GM19099 (cell line): Measurements from ENCODE around the gene TTC22.

ENCODE experiments used
- POLR2A ChIP-seq: IDR thresholded peaks from 3 replicates; pipeline ENCODE4 v1.6.1; 2011; ENCODE audit warnings: low read depth; ENCODE audit not compliant: insufficient read length; ENCODE audit errors: extremely low read depth

The TTC22 gene

GRCh38 chr1:54800899-54801759 lies at the start of gene TTC22:
TTC22 (minus strand) TSS chr1:54801323; CDS start chr1:54801163, 160 bp downstream.
- peak; percentile 42 for TF ChIP-seq POLR2A

GRCh38 chr1:54850737-54851136 lies 49.6 kb upstream of the TTC22 start:
- no peak for TF ChIP-seq POLR2A

- TF ChIP-seq POLR2A = no peak
These were observed 49.1 kb upstream of the TTC22 start for GRCh38 chr1:54850069-54850730.

- no peak for TF ChIP-seq POLR2A
These were observed 48.3 kb upstream of the TTC22 start for GRCh38 chr1:54849219-54850068.

- no peak for TF ChIP-seq POLR2A
These were observed 47.2 kb upstream of the TTC22 start for GRCh38 chr1:54848134-54848948.

- TF ChIP-seq POLR2A = no peak
These were observed 45.7 kb upstream of the TTC22 start for GRCh38 chr1:54846716-54847284.

- TF ChIP-seq POLR2A = no peak
These were observed 45.2 kb upstream of the TTC22 start for GRCh38 chr1:54846301-54846700.

GRCh38 chr1:54845772-54846171 lies 44.6 kb upstream of the TTC22 start:
- no peak for TF ChIP-seq POLR2A

GRCh38 chr1:54844564-54844963 lies 43.4 kb upstream of the TTC22 start:
- TF ChIP-seq POLR2A = no peak

GRCh38 chr1:54843449-54843848 lies 42.3 kb upstream of the TTC22 start:
- no peak for TF ChIP-seq POLR2A

- no peak for TF ChIP-seq POLR2A
These were observed 41.8 kb upstream of the TTC22 start for GRCh38 chr1:54842963-54843362.

- no peak for TF ChIP-seq POLR2A
These were observed 41.2 kb upstream of the TTC22 start for GRCh38 chr1:54842206-54842915.

- TF ChIP-seq POLR2A = no peak
These were observed 38.7 kb upstream of the TTC22 start for GRCh38 chr1:54839824-54840223.
